Measurements from ENCODE around the gene LIN7C. TPM values are rescaled to one million over a fixed set of nuclear protein-coding genes. Genes with fewer than 3 reads are reported as not detected.

The LIN7C gene
- total RNA-seq, 5 donors from 2014 or later (not counting 1 experiment from before 2014, with no cell fraction given), result 19.8 to 27.3 (median 24.9) TPM

GRCh38 chr11:27489092-27489491 is 17.5 kb downstream of the LIN7C start:
- no peaks in the 10 kb centered on the region for H3K4me1 Mint-ChIP-seq
- H3K36me3 ChIP-seq (ENCODE audit: control insufficient read depth in 2 of 2, extremely low read depth in 1 of 2, insufficient read depth in 1 of 2, low read length in 1 of 2), result peaks cover 0 to 16% of the 10 kb centered on the region in 2 donors
- peaks cover 16% of the 10 kb centered on the region for H3K36me3 Mint-ChIP-seq

GRCh38 chr11:27487706-27488105 is 18.9 kb downstream of the LIN7C start:
- WGBS (ENCODE audit: insufficient coverage), result 100% methylated on average over 1 of the region's 6 CpGs
- Histone ChIP-seq H3K4me1 (ENCODE audit: control insufficient read depth in 1 of 2, extremely low read depth in 1 of 2, insufficient read depth in 2 of 2, low read length in 2 of 2) (no peaks in the 10 kb centered on the region), H3K36me3 (ENCODE audit: control insufficient read depth in 2 of 2, extremely low read depth in 1 of 2, insufficient read depth in 1 of 2, low read length in 1 of 2) (peaks cover 0 to 14% of the 10 kb centered on the region in 2 donors), H3K4me3 (ENCODE audit: control insufficient read depth in 1 of 2, extremely low read depth in 1 of 2, low read length in 1 of 2) (no peak overlapping the region), H3K9me3 (no peaks in the 10 kb centered on the region), H3K27ac (ENCODE audit: low read length) (no peak overlapping the region), H3K27me3 (replicated peaks in 1 of 2; ENCODE audit: control insufficient read depth in 2 of 2, extremely low read depth in 1 of 2, insufficient read depth in 2 of 2, low read length in 1 of 2) (no peaks in the 10 kb centered on the region)
- Mint-ChIP-seq H3K4me3 (no peak overlapping the region), H3K27me3 (no peaks in the 10 kb centered on the region), H3K27ac (no peak overlapping the region), H3K9me3 (no peaks in the 10 kb centered on the region), H3K4me1 (no peaks in the 10 kb centered on the region), H3K36me3 (peaks cover 16% of the 10 kb centered on the region)
- DNase-seq, result no peak
- ChIA-PET POLR2A (no interaction called here), CTCF (interaction anchor here (0.6 to 5.8 kb wide), 9 partner anchors 10 to 1505 kb away, joined by 3 to 82 read pairs (median 4); partner anchors contain the start of gene LGR4 (in 1 of the 2))
- no peak for ATAC-seq (replicated peaks in 1 of 4)

More at GRCh38 chr11:27489092-27489491, 17.5 kb downstream of the LIN7C start:
- Histone ChIP-seq H3K9me3 (no peaks in the 10 kb centered on the region), H3K27me3 (replicated peaks in 1 of 2; ENCODE audit: control insufficient read depth in 2 of 2, extremely low read depth in 1 of 2, insufficient read depth in 2 of 2, low read length in 1 of 2) (no peaks in the 10 kb centered on the region), H3K4me1 (ENCODE audit: control insufficient read depth in 1 of 2, extremely low read depth in 1 of 2, insufficient read depth in 2 of 2, low read length in 2 of 2) (no peaks in the 10 kb centered on the region), H3K27ac (ENCODE audit: low read length) (no peak overlapping the region), H3K4me3 (ENCODE audit: control insufficient read depth in 1 of 2, extremely low read depth in 1 of 2, low read length in 1 of 2) (no peak overlapping the region)
- WGBS (ENCODE audit: insufficient coverage), result 100% methylated on average over 2 of the region's 5 CpGs
- H3K4me3 Mint-ChIP-seq, result no peak overlapping the region
- ATAC-seq (replicated peaks in 1 of 4) (no peak), DNase-seq (no peak)
- no peaks in the 10 kb centered on the region for H3K27me3 Mint-ChIP-seq
- H3K27ac Mint-ChIP-seq, result no peak overlapping the region
- POLR2A ChIA-PET, result no interaction called here
- H3K9me3 Mint-ChIP-seq, result no peaks in the 10 kb centered on the region
- CTCF ChIA-PET, result interaction anchor here in 1 of 2 donors (1.0 to 1.6 kb wide), 2 partner anchors 8 to 123 kb away, joined by 3 to 4 read pairs; no protein-coding TSS in a partner anchor

- CTCF ChIA-PET, result interaction anchor here (0.5 to 5.8 kb wide), 28 partner anchors 10 to 1204 kb away, joined by 3 to 82 read pairs (median 4); partner anchors contain the start of genes LGR4 (in 1 of the 2) and LIN7C (in 1 of the 2)
- no peaks in the 10 kb centered on the region for H3K9me3 ChIP-seq
- H3K4me1 ChIP-seq (ENCODE audit: control insufficient read depth in 1 of 2, extremely low read depth in 1 of 2, insufficient read depth in 2 of 2, low read length in 2 of 2), result no peaks in the 10 kb centered on the region
- no peak overlapping the region for H3K4me3 ChIP-seq (ENCODE audit: control insufficient read depth in 1 of 2, extremely low read depth in 1 of 2, low read length in 1 of 2)
- H3K4me3 Mint-ChIP-seq, result no peak overlapping the region
- H3K27me3 ChIP-seq (replicated peaks in 1 of 2; ENCODE audit: control insufficient read depth in 2 of 2, extremely low read depth in 1 of 2, insufficient read depth in 2 of 2, low read length in 1 of 2), result no peaks in the 10 kb centered on the region
- POLR2A ChIA-PET, result interaction anchor here in 1 of 2 donors (0.6 kb wide), 1 partner anchor 123 kb away, joined by 3 read pairs; no protein-coding TSS in a partner anchor
- H3K36me3 ChIP-seq (ENCODE audit: control insufficient read depth in 2 of 2, extremely low read depth in 1 of 2, insufficient read depth in 1 of 2, low read length in 1 of 2), result peaks cover 0 to 4% of the 10 kb centered on the region in 2 donors
- H3K36me3 Mint-ChIP-seq, result peaks cover 6% of the 10 kb centered on the region
- no peak overlapping the region for H3K27ac ChIP-seq (ENCODE audit: low read length)
- 76% methylated on average over 3 of the region's 4 CpGs for WGBS (ENCODE audit: insufficient coverage)
- ATAC-seq (replicated peaks in 1 of 4) (peak in 2 of 4 experiments; percentile 46 to 51), DNase-seq (peak in 11 of 35 experiments; percentile 11 to 73 (median 26))
- H3K27ac Mint-ChIP-seq, result no peak overlapping the region
- H3K4me1 Mint-ChIP-seq, result no peaks in the 10 kb centered on the region
- no peaks in the 10 kb centered on the region for H3K27me3 Mint-ChIP-seq
- no peaks in the 10 kb centered on the region for H3K9me3 Mint-ChIP-seq
Measured at GRCh38 chr11:27485930-27486773, 20.4 kb downstream of the LIN7C start.

- Mint-ChIP-seq H3K9me3 (no peaks in the 10 kb centered on the region), H3K4me3 (no peak overlapping the region), H3K27ac (no peak overlapping the region), H3K36me3 (no peaks in the 10 kb centered on the region), H3K27me3 (no peaks in the 10 kb centered on the region), H3K4me1 (no peaks in the 10 kb centered on the region)
- ATAC-seq (replicated peaks in 1 of 4), result no peak
- 80% methylated on average over 1 of the region's 2 CpGs for WGBS (ENCODE audit: insufficient coverage)
- Histone ChIP-seq H3K36me3 (ENCODE audit: control insufficient read depth in 2 of 2, extremely low read depth in 1 of 2, insufficient read depth in 1 of 2, low read length in 1 of 2) (no peaks in the 10 kb centered on the region), H3K27ac (ENCODE audit: low read length) (no peak overlapping the region), H3K9me3 (no peaks in the 10 kb centered on the region), H3K4me1 (ENCODE audit: control insufficient read depth in 1 of 2, extremely low read depth in 1 of 2, insufficient read depth in 2 of 2, low read length in 2 of 2) (no peaks in the 10 kb centered on the region), H3K4me3 (ENCODE audit: control insufficient read depth in 1 of 2, extremely low read depth in 1 of 2, low read length in 1 of 2) (no peak overlapping the region), H3K27me3 (replicated peaks in 1 of 2; ENCODE audit: control insufficient read depth in 2 of 2, extremely low read depth in 1 of 2, insufficient read depth in 2 of 2, low read length in 1 of 2) (no peaks in the 10 kb centered on the region)
- CTCF ChIA-PET, result interaction anchor here (1.3 to 5.8 kb wide), 3 partner anchors 14 to 299 kb away, joined by 3 to 82 read pairs (median 7); no protein-coding TSS in a partner anchor
- POLR2A ChIA-PET, result no interaction called here
- no peak for DNase-seq
Measured at GRCh38 chr11:27482793-27483192, 23.8 kb downstream of the LIN7C start.

- no peaks in the 10 kb centered on the region for H3K9me3 ChIP-seq
- Mint-ChIP-seq H3K4me1 (no peaks in the 10 kb centered on the region), H3K4me3 (no peak overlapping the region), H3K27me3 (no peaks in the 10 kb centered on the region), H3K27ac (no peak overlapping the region), H3K36me3 (no peaks in the 10 kb centered on the region), H3K9me3 (no peaks in the 10 kb centered on the region)
- no CpG with 5 or more reads among the region's 4 CpGs for WGBS (ENCODE audit: insufficient coverage)
- no peak for DNase-seq
- H3K27ac ChIP-seq (ENCODE audit: low read length), result no peak overlapping the region
- CTCF ChIA-PET, result interaction anchor here (0.6 to 1.5 kb wide), 7 partner anchors 9 to 298 kb away, joined by 3 to 8 read pairs (median 3); partner anchors contain the start of gene LGR4 (in 1 of the 2)
- H3K27me3 ChIP-seq (replicated peaks in 1 of 2; ENCODE audit: control insufficient read depth in 2 of 2, extremely low read depth in 1 of 2, insufficient read depth in 2 of 2, low read length in 1 of 2), result no peaks in the 10 kb centered on the region
- no peaks in the 10 kb centered on the region for H3K4me1 ChIP-seq (ENCODE audit: control insufficient read depth in 1 of 2, extremely low read depth in 1 of 2, insufficient read depth in 2 of 2, low read length in 2 of 2)
- no peaks in the 10 kb centered on the region for H3K36me3 ChIP-seq (ENCODE audit: control insufficient read depth in 2 of 2, extremely low read depth in 1 of 2, insufficient read depth in 1 of 2, low read length in 1 of 2)
- ATAC-seq (replicated peaks in 1 of 4), result no peak
- H3K4me3 ChIP-seq (ENCODE audit: control insufficient read depth in 1 of 2, extremely low read depth in 1 of 2, low read length in 1 of 2), result no peak overlapping the region
- POLR2A ChIA-PET, result interaction anchor here in 1 of 2 donors (0.6 kb wide), 1 partner anchor 623 kb away, joined by 3 read pairs; no protein-coding TSS in a partner anchor
Measured at GRCh38 chr11:27481992-27482391, 24.6 kb downstream of the LIN7C start.

- no peak for ATAC-seq (replicated peaks in 1 of 4)
- no peaks in the 10 kb centered on the region for H3K36me3 Mint-ChIP-seq
Measured at GRCh38 chr11:27477831-27478230, 28.7 kb downstream of the LIN7C start.

More at GRCh38 chr11:27477831-27478230, 28.7 kb downstream of the LIN7C start:
- CTCF ChIA-PET, result no interaction called here
- Histone ChIP-seq H3K4me3 (ENCODE audit: control insufficient read depth in 1 of 2, extremely low read depth in 1 of 2, low read length in 1 of 2) (no peak overlapping the region), H3K27me3 (replicated peaks in 1 of 2; ENCODE audit: control insufficient read depth in 2 of 2, extremely low read depth in 1 of 2, insufficient read depth in 2 of 2, low read length in 1 of 2) (no peaks in the 10 kb centered on the region), H3K36me3 (ENCODE audit: control insufficient read depth in 2 of 2, extremely low read depth in 1 of 2, insufficient read depth in 1 of 2, low read length in 1 of 2) (no peaks in the 10 kb centered on the region), H3K27ac (ENCODE audit: low read length) (no peak overlapping the region), H3K4me1 (ENCODE audit: control insufficient read depth in 1 of 2, extremely low read depth in 1 of 2, insufficient read depth in 2 of 2, low read length in 2 of 2) (no peaks in the 10 kb centered on the region), H3K9me3 (no peaks in the 10 kb centered on the region)
- DNase-seq, result no peak
- Mint-ChIP-seq H3K9me3 (no peaks in the 10 kb centered on the region), H3K4me3 (no peak overlapping the region), H3K27ac (no peak overlapping the region), H3K27me3 (peaks cover 0 to 2% of the 10 kb centered on the region in 2 donors), H3K4me1 (peaks cover 0 to 6% (median 4%) of the 10 kb centered on the region in 3 donors)
- WGBS (ENCODE audit: insufficient coverage), result 83% methylated on average over 1 of the region's 2 CpGs
- POLR2A ChIA-PET, result no interaction called here

Measured in T-cell (primary cell).